CD4-positive, CD25-positive, alpha-beta regulatory T cell (primary cell): Measurements from ENCODE around the gene SUSD1. TPM values are rescaled to one million over a fixed set of nuclear protein-coding genes. Genes with fewer than 3 reads are reported as not detected.

ENCODE experiments used
- ATAC-seq, 2 donors: fragments of 150-1000 bp; cut with Tn5 transposase; one replicate each; pipeline ENCODE4 v1.10.0; 2021; ENCODE audit warnings: low read depth in 2 of 2, moderate number of reproducible peaks in 2 of 2, moderate library complexity in 1 of 2
- DNase-seq, 3 donors: peaks; one replicate each; pipeline versions ENCODE4 v3.0.0 to v3.0.0-alpha.2; 2012 to 2022; ENCODE audit warnings: mixed read lengths in 1 of 3
- H3K27ac ChIP-seq: one replicate; pipeline ENCODE4 v1.7.0; 2013; ENCODE audit warnings: mild to moderate bottlenecking, low read length; ENCODE audit not compliant: insufficient read depth, poor library complexity, severe bottlenecking
- H3K27me3 ChIP-seq: one replicate; pipeline ENCODE4 v1.7.0; 2013; ENCODE audit warnings: low read length; ENCODE audit not compliant: control insufficient read depth, insufficient read depth
- H3K36me3 ChIP-seq: one replicate; pipeline ENCODE4 v1.7.0; 2013; ENCODE audit warnings: mild to moderate bottlenecking, low read length, moderate library complexity; ENCODE audit not compliant: control insufficient read depth, insufficient read depth
- H3K4me1 ChIP-seq: 2 replicates; pipeline ENCODE4 v1.7.0; 2013; ENCODE audit warnings: mild to moderate bottlenecking, low read length; ENCODE audit not compliant: insufficient read depth, control insufficient read depth, poor library complexity, severe bottlenecking
- H3K4me3 ChIP-seq: one replicate; pipeline ENCODE4 v1.7.0; 2013; ENCODE audit warnings: low read depth, mild to moderate bottlenecking, low read length, moderate library complexity
- H3K9me3 ChIP-seq, 2 experiments: 1 replicate in 1 of 2; 2 replicates in 1 of 2; pipeline ENCODE4 v1.7.0; 2013; ENCODE audit warnings: low read length in 2 of 2, mild to moderate bottlenecking in 1 of 2, moderate library complexity in 1 of 2; ENCODE audit not compliant: control insufficient read depth in 2 of 2
- H3K27ac Mint-ChIP-seq, 3 donors: one replicate each; pipeline ENCODE4 v1.8.0; 2020 to 2022; ENCODE audit warnings: mild to moderate bottlenecking in 3 of 3, mixed read lengths in 3 of 3, moderate library complexity in 2 of 3
- H3K27me3 Mint-ChIP-seq: one replicate; pipeline ENCODE4 v1.8.0; 2022; ENCODE audit warnings: mild to moderate bottlenecking, mixed read lengths
- H3K36me3 Mint-ChIP-seq: one replicate; pipeline ENCODE4 v1.8.0; 2020; ENCODE audit warnings: mixed read lengths
- H3K4me1 Mint-ChIP-seq, 4 donors: one replicate each; pipeline ENCODE4 v1.8.0; 2020 to 2022; ENCODE audit warnings: mixed read lengths in 4 of 4, mild to moderate bottlenecking in 1 of 4
- H3K4me3 Mint-ChIP-seq, 4 donors: one replicate each; pipeline ENCODE4 v1.8.0; 2020 to 2022; ENCODE audit warnings: mild to moderate bottlenecking in 4 of 4, mixed read lengths in 4 of 4, moderate library complexity in 3 of 4
- H3K9me3 Mint-ChIP-seq, 7 donors: one replicate each; pipeline ENCODE4 v1.8.0; 2020 to 2022; ENCODE audit warnings: mixed read lengths in 7 of 7, mild to moderate bottlenecking in 3 of 7, moderate library complexity in 2 of 7
- polyA plus RNA-seq, 4 donors: library from polyadenylated mRNA; unstranded; fragments of 300-500 nt; fragmentation: Illumina TruSeq; gene quantifications; one replicate each; pipeline ENCODE4 v1.2.3, GENCODE V29; 2021
- total RNA-seq: library from RNA; stranded (reverse); gene quantifications from one replicate; pipeline ENCODE4 v1.2.3, GENCODE V29; 2022

The SUSD1 gene
- total and polyA plus RNA-seq, 5 donors from 2014 or later: 3.2 to 9.7 (median 7.0) TPM

- Mint-ChIP-seq H3K27ac (no peak overlapping the region), H3K4me3 (peak overlapping the region in 1 of 4 donors; percentile 0), H3K4me1 (peaks cover 0 to 19% (median 15%) of the 10 kb centered on the region in 4 donors), H3K27me3 (no peaks in the 10 kb centered on the region), H3K9me3 (peaks cover 0 to 14% (median 4%) of the 10 kb centered on the region in 7 donors), H3K36me3 (peaks cover 12% of the 10 kb centered on the region)
- H3K27ac ChIP-seq: no peak overlapping the region
- no peaks in the 10 kb centered on the region for H3K36me3 ChIP-seq
- no peak for DNase-seq
- no peaks in the 10 kb centered on the region for H3K4me1 ChIP-seq
- H3K4me3 ChIP-seq: no peak overlapping the region
- H3K27me3 ChIP-seq: no peaks in the 10 kb centered on the region
- ATAC-seq: no peak
- H3K9me3 ChIP-seq: peaks cover 5 to 14% of the 10 kb centered on the region in 2 experiments
These were observed 126.0 kb downstream of the SUSD1 start for GRCh38 chr9:112048924-112049691.

- Histone ChIP-seq H3K4me1 (no peaks in the 10 kb centered on the region), H3K27ac (no peak overlapping the region), H3K9me3 (peaks cover 5 to 14% of the 10 kb centered on the region in 2 experiments), H3K4me3 (no peak overlapping the region), H3K36me3 (no peaks in the 10 kb centered on the region), H3K27me3 (no peaks in the 10 kb centered on the region)
- peak overlapping the region in 1 of 4 donors; percentile 9 for H3K4me3 Mint-ChIP-seq
- H3K36me3 Mint-ChIP-seq: peaks cover 12% of the 10 kb centered on the region
- peak overlapping the region in 2 of 3 donors; percentile 60 to 61 for H3K27ac Mint-ChIP-seq
- peaks cover 0 to 14% (median 11%) of the 10 kb centered on the region in 4 donors for H3K4me1 Mint-ChIP-seq
- peak in 1 of 2 donors; percentile 55 for ATAC-seq
- no peaks in the 10 kb centered on the region for H3K27me3 Mint-ChIP-seq
- peak in 1 of 3 donors; percentile 22 for DNase-seq
- peaks cover 0 to 14% (median 4%) of the 10 kb centered on the region in 7 donors for H3K9me3 Mint-ChIP-seq
These were observed 127.5 kb downstream of the SUSD1 start for GRCh38 chr9:112047538-112048066.

GRCh38 chr9:112046181-112046580, 128.9 kb downstream of the SUSD1 start:
- Histone ChIP-seq H3K27me3 (no peaks in the 10 kb centered on the region), H3K4me1 (no peaks in the 10 kb centered on the region), H3K27ac (no peak overlapping the region), H3K4me3 (no peak overlapping the region), H3K9me3 (peaks cover 5 to 14% of the 10 kb centered on the region in 2 experiments), H3K36me3 (no peaks in the 10 kb centered on the region)
- no peak overlapping the region for H3K4me3 Mint-ChIP-seq
- H3K9me3 Mint-ChIP-seq: peaks cover 0 to 14% (median 4%) of the 10 kb centered on the region in 7 donors
- H3K27me3 Mint-ChIP-seq: no peaks in the 10 kb centered on the region
- peaks cover 7 to 20% (median 15%) of the 10 kb centered on the region in 4 donors for H3K4me1 Mint-ChIP-seq
- H3K36me3 Mint-ChIP-seq: peaks cover 20% of the 10 kb centered on the region
- ATAC-seq (no peak), DNase-seq (no peak)
- H3K27ac Mint-ChIP-seq: peak overlapping the region in 1 of 3 donors; percentile 62

- peaks cover 25% of the 10 kb centered on the region for H3K36me3 Mint-ChIP-seq
- DNase-seq: no peak
- H3K4me3 Mint-ChIP-seq: no peak overlapping the region
These were observed 130.2 kb downstream of the SUSD1 start for GRCh38 chr9:112044881-112045280.

GRCh38 chr9:112044186-112044585, 130.9 kb downstream of the SUSD1 start:
- Mint-ChIP-seq H3K4me3 (no peak overlapping the region), H3K27ac (no peak overlapping the region), H3K4me1 (peaks cover 11 to 33% (median 18%) of the 10 kb centered on the region in 4 donors), H3K36me3 (peaks cover 27% of the 10 kb centered on the region), H3K27me3 (no peaks in the 10 kb centered on the region), H3K9me3 (peaks cover 0 to 14% (median 4%) of the 10 kb centered on the region in 7 donors)
- DNase-seq: no peak
- Histone ChIP-seq H3K27me3 (no peaks in the 10 kb centered on the region), H3K27ac (no peak overlapping the region), H3K36me3 (no peaks in the 10 kb centered on the region), H3K4me1 (no peaks in the 10 kb centered on the region), H3K4me3 (no peak overlapping the region), H3K9me3 (peaks cover 5 to 14% of the 10 kb centered on the region in 2 experiments)
- ATAC-seq: no peak

More at GRCh38 chr9:112044881-112045280, 130.2 kb downstream of the SUSD1 start:
- Mint-ChIP-seq H3K4me1 (peaks cover 11 to 28% (median 18%) of the 10 kb centered on the region in 4 donors), H3K27me3 (no peaks in the 10 kb centered on the region), H3K27ac (no peak overlapping the region), H3K9me3 (peaks cover 0 to 14% (median 4%) of the 10 kb centered on the region in 7 donors)
- Histone ChIP-seq H3K4me1 (no peaks in the 10 kb centered on the region), H3K9me3 (peaks cover 5 to 14% of the 10 kb centered on the region in 2 experiments), H3K27ac (no peak overlapping the region), H3K36me3 (no peaks in the 10 kb centered on the region), H3K27me3 (no peaks in the 10 kb centered on the region), H3K4me3 (no peak overlapping the region)
- no peak for ATAC-seq

GRCh38 chr9:112043423-112043822, 131.7 kb downstream of the SUSD1 start:
- H3K4me1 Mint-ChIP-seq: peaks cover 5 to 40% (median 23%) of the 10 kb centered on the region in 4 donors
- Histone ChIP-seq H3K27me3 (no peaks in the 10 kb centered on the region), H3K36me3 (no peaks in the 10 kb centered on the region), H3K4me1 (peaks cover 7% of the 10 kb centered on the region), H3K9me3 (peaks cover 5 to 13% of the 10 kb centered on the region in 2 experiments), H3K27ac (no peak overlapping the region), H3K4me3 (no peak overlapping the region)
- H3K27me3 Mint-ChIP-seq: no peaks in the 10 kb centered on the region
- no peak for ATAC-seq
- H3K36me3 Mint-ChIP-seq: peaks cover 27% of the 10 kb centered on the region
- no peak for DNase-seq
- no peak overlapping the region for H3K4me3 Mint-ChIP-seq
- no peak overlapping the region for H3K27ac Mint-ChIP-seq
- H3K9me3 Mint-ChIP-seq: peaks cover 0 to 13% (median 2%) of the 10 kb centered on the region in 7 donors

GRCh38 chr9:112042769-112043168, 132.3 kb downstream of the SUSD1 start:
- DNase-seq (no peak), ATAC-seq (no peak)
- Mint-ChIP-seq H3K4me1 (peaks cover 7 to 44% (median 28%) of the 10 kb centered on the region in 4 donors), H3K9me3 (peaks cover 0 to 8% (median 2%) of the 10 kb centered on the region in 7 donors), H3K27ac (no peak overlapping the region), H3K4me3 (no peak overlapping the region), H3K36me3 (peaks cover 25% of the 10 kb centered on the region), H3K27me3 (no peaks in the 10 kb centered on the region)
- Histone ChIP-seq H3K27ac (no peak overlapping the region), H3K27me3 (no peaks in the 10 kb centered on the region), H3K4me1 (peaks cover 13% of the 10 kb centered on the region), H3K9me3 (peaks cover 2 to 7% of the 10 kb centered on the region in 2 experiments), H3K36me3 (no peaks in the 10 kb centered on the region), H3K4me3 (no peak overlapping the region)
